GM12878 (cell line): Measurements from ENCODE around the gene BBX. TPM values are rescaled to one million over a fixed set of nuclear protein-coding genes. Genes with fewer than 3 reads are reported as not detected.

Source experiments
- ATAC-seq: fragments of 200-7000 bp; cut with Tn5 transposase; 3 replicates; pipeline ENCODE4 v1.9.1; 2020; ENCODE audit warnings: mild to moderate bottlenecking, moderate library complexity
- BruUV-seq: library from RNA; stranded (reverse); fragments of 400-500 nt; replicated peaks from 2 replicates; lab custom pipeline; 2021; lab: Mats Ljungman, UMichigan
- CTCF ChIA-PET: fragments of 300-600 bp; sonication (Branson Sonifier 250); formaldehyde crosslinking; extraction: SDS; loops from one replicate; lab custom pipeline; 2021; ENCODE audit warnings: inconsistent platforms; lab: Yijun Ruan, JAX
- POLR2A ChIA-PET: fragments of 350-600 bp; formaldehyde crosslinking; extraction: SDS; loops from one replicate; lab custom pipeline; 2021; ENCODE audit warnings: inconsistent platforms; lab: Charles Lee
- RAD21 ChIA-PET: fragments of 300-600 bp; sonication (Branson Sonifier 250); formaldehyde crosslinking; loops from one replicate; lab custom pipeline; 2023; ENCODE audit warnings: antibody characterized with exemption; ENCODE audit not compliant: unreplicated experiment; lab: Charles Lee
- SMC1A ChIA-PET: fragments of 300-600 bp; sonication (Branson Sonifier 250); formaldehyde crosslinking; loops from one replicate; lab custom pipeline; 2023; ENCODE audit not compliant: unreplicated experiment, uncharacterized antibody; lab: Charles Lee
- DNase-seq: peaks from one replicate; pipeline ENCODE4 v3.0.0-alpha.2; 2011; ENCODE audit warnings: low read depth, low spot score
- FAIRE-seq: peaks from 3 replicates; lab custom pipeline; 2011; peaks lifted over from hg19 to GRCh38; lab: Jason Lieb, UNC
- H2AFZ ChIP-seq: 2 replicates; pipeline ENCODE4 v1.6.0; 2011; ENCODE audit warnings: low read depth, low read length, control low read depth; ENCODE audit not compliant: control insufficient read depth
- H3K27ac ChIP-seq: 2 replicates; pipeline ENCODE4 v1.5.1; 2011; ENCODE audit warnings: control low read depth; ENCODE audit not compliant: control insufficient read depth, insufficient read depth
- H3K27me3 ChIP-seq, 2 experiments: replicated peaks in 1 of 2; 2 replicates each; pipeline versions ENCODE4 v1.6.0 to v1.6.1; 2011; ENCODE audit warnings: low read length in 1 of 2; ENCODE audit not compliant: control insufficient read depth in 2 of 2, insufficient read depth in 2 of 2
- H3K36me3 ChIP-seq, 2 experiments: 2 replicates each; pipeline ENCODE4 v1.5.1; 2011; ENCODE audit warnings: low read length in 1 of 2; ENCODE audit not compliant: control insufficient read depth in 2 of 2, insufficient read depth in 2 of 2
- H3K4me1 ChIP-seq: 2 replicates; pipeline ENCODE4 v1.6.1; 2011; ENCODE audit warnings: mild to moderate bottlenecking, low read length, moderate library complexity, mixed read lengths; ENCODE audit not compliant: control insufficient read depth, insufficient read depth
- H3K4me2 ChIP-seq: 2 replicates; pipeline ENCODE4 v1.6.0; 2011; ENCODE audit warnings: control low read depth; ENCODE audit not compliant: control insufficient read depth, insufficient read depth
- H3K4me3 ChIP-seq: fragments of 200-600 bp; sonication (generic); 2 replicates; pipeline ENCODE4 v1.5.1; 2016
- H3K79me2 ChIP-seq: 2 replicates; pipeline ENCODE4 v1.6.0; 2011; ENCODE audit warnings: low read length; ENCODE audit not compliant: control insufficient read depth, insufficient read depth
- H3K9ac ChIP-seq: 2 replicates; pipeline ENCODE4 v1.8.0; 2011; ENCODE audit warnings: low read length, control low read depth, mixed read lengths; ENCODE audit not compliant: control insufficient read depth, insufficient read depth
- H3K9me3 ChIP-seq: replicated peaks from 3 replicates; pipeline ENCODE4 v1.5.1; 2011; ENCODE audit warnings: mild to moderate bottlenecking, low read length; ENCODE audit not compliant: control insufficient read depth, insufficient read depth
- H4K20me1 ChIP-seq: 2 replicates; pipeline ENCODE4 v1.6.0; 2011; ENCODE audit not compliant: control insufficient read depth, insufficient read depth
- ATF7 ChIP-seq: fragments of 450-650 bp; IDR thresholded peaks from 2 replicates; pipeline ENCODE4 v1.6.1; 2016; ENCODE audit warnings: low read depth, mild to moderate bottlenecking
- BCL11A ChIP-seq: IDR thresholded peaks from 2 replicates; pipeline ENCODE4 v1.6.1; 2011; ENCODE audit warnings: low read depth, low read length
- CHD4 ChIP-seq: fragments of 200-600 bp; sonication (generic); IDR thresholded peaks from 2 replicates; pipeline ENCODE4 v1.6.1; 2016; ENCODE audit warnings: mild to moderate bottlenecking
- POU2F2 ChIP-seq: IDR thresholded peaks from 3 replicates; pipeline ENCODE4 v1.6.1; 2011; ENCODE audit warnings: low read depth, mild to moderate bottlenecking, low read length, borderline replicate concordance
- RAD21 ChIP-seq: IDR thresholded peaks from 2 replicates; pipeline ENCODE4 v1.6.1; 2011; ENCODE audit warnings: mild to moderate bottlenecking, low read depth, low read length, moderate library complexity; ENCODE audit not compliant: insufficient read depth
- RUNX3 ChIP-seq: IDR thresholded peaks from 2 replicates; pipeline ENCODE4 v1.6.1; 2012; ENCODE audit warnings: low read length, inconsistent platforms
- SIX5 ChIP-seq: IDR thresholded peaks from 2 replicates; pipeline ENCODE4 v1.6.1; 2011; ENCODE audit warnings: mild to moderate bottlenecking, low read depth, low read length, moderate library complexity; ENCODE audit not compliant: severe bottlenecking
- SMC3 ChIP-seq: IDR thresholded peaks from 2 replicates; pipeline ENCODE4 v1.6.1; 2011; ENCODE audit warnings: low read length, improper control_type of control experiment, borderline replicate concordance
- SP1 ChIP-seq: IDR thresholded peaks from one replicate; pipeline ENCODE4 v1.6.1; 2011; ENCODE audit warnings: low read depth, low read length
- WRNIP1 ChIP-seq: IDR thresholded peaks from 2 replicates; pipeline ENCODE4 v1.6.1; 2011; ENCODE audit warnings: low read depth, low read length, improper control_type of control experiment, borderline replicate concordance
- ZNF24 ChIP-seq: fragments of 450-650 bp; IDR thresholded peaks from 2 replicates; pipeline ENCODE4 v1.6.1; 2017; ENCODE audit warnings: antibody characterized with exemption, mild to moderate bottlenecking
- ZNF384 ChIP-seq: IDR thresholded peaks from 2 replicates; pipeline ENCODE4 v1.6.1; 2012; ENCODE audit warnings: low read depth, mild to moderate bottlenecking, low read length, improper control_type of control experiment, borderline replicate concordance
- WGBS: methylation state at CpG from one replicate; pipeline ENCODE4 v1.1.6; 2016; ENCODE audit warnings: low lambda C conversion rate; ENCODE audit not compliant: insufficient replicate concordance, insufficient coverage; ENCODE audit errors: missing lambda C conversion rate; 5-methylcytosine and 5-hydroxymethylcytosine counted together
- in situ Hi-C: fragments of 300-500 bp; cut with MboI; formaldehyde crosslinking; loops from 9 replicates; pipeline ENCODE4 v1.14.3; 2018; ENCODE audit warnings: mixed read lengths
- intact Hi-C: fragments of 100-400 bp; cut with micrococcal nuclease; formaldehyde crosslinking; loops from one replicate; pipeline ENCODE4 v1.14.2; 2022; ENCODE audit not compliant: unreplicated experiment
- polyA plus RNA-seq, 11 experiments: library from polyadenylated mRNA; depleted of rRNA in 4 of 11; unstranded in 6 of 11; stranded (reverse) in 5 of 11; fragments of >200 nt; fragmentation: Nextera tagmentation in 4 of 11; fragmentation: Illumina TruSeq in 1 of 11; extraction: Ambion mirVana in 4 of 11; extraction: Trizol in 1 of 11; gene quantifications; 1 replicate in 1 of 11; 2 replicates in 10 of 11; pipeline versions ENCODE4 v1.2.1 to v1.2.3, GENCODE V29; 2011 to 2016; ENCODE audit warnings: inconsistent platforms in 2 of 11, missing spikeins in 2 of 11, low read depth in 1 of 11
- total RNA-seq, 4 experiments: library from RNA; depleted of rRNA in 3 of 4; stranded (reverse); fragments of >200 nt in 3 of 4; fragmentation: Illumina TruSeq in 1 of 4; extraction: Trizol in 1 of 4; gene quantifications; 2 replicates each; pipeline versions ENCODE4 v1.2.1 to v1.2.3, GENCODE V29; 2013 to 2021
- TF ChIP-seq, protein P1 (sequence below): IDR thresholded peaks from 2 replicates; pipeline ENCODE4 v1.6.1; 2012; ENCODE audit warnings: improper control_type of control experiment, low read depth, low read length; ENCODE audit not compliant: insufficient replicate concordance
- TF ChIP-seq, protein P2 (sequence below): fragments of 450-650 bp; IDR thresholded peaks from 2 replicates; pipeline ENCODE4 v1.6.1; 2017; ENCODE audit warnings: mild to moderate bottlenecking, low read depth, inconsistent platforms; ENCODE audit not compliant: poor library complexity, severe bottlenecking
- TF ChIP-seq, protein P3 (sequence below), 3 experiments: IDR thresholded peaks in 2 of 3; conservative IDR thresholded peaks in 1 of 3; 2 replicates each; pipeline ENCODE4 v1.5.1; 2011; ENCODE audit warnings: low read depth in 3 of 3, low read length in 3 of 3, mild to moderate bottlenecking in 3 of 3, control low read depth in 2 of 3, moderate library complexity in 2 of 3, inconsistent platforms in 1 of 3, mixed read lengths in 1 of 3; ENCODE audit not compliant: control insufficient read depth in 2 of 3, insufficient read depth in 1 of 3; ENCODE audit errors: extremely low read depth in 1 of 3

BBX gene
- total and polyA plus RNA-seq, 10 of the 15 experiments (the other 5 are each of a cell fraction or from before 2014, with no cell fraction given): 13.3 to 38.5 (median 32.0) TPM

DNA sequence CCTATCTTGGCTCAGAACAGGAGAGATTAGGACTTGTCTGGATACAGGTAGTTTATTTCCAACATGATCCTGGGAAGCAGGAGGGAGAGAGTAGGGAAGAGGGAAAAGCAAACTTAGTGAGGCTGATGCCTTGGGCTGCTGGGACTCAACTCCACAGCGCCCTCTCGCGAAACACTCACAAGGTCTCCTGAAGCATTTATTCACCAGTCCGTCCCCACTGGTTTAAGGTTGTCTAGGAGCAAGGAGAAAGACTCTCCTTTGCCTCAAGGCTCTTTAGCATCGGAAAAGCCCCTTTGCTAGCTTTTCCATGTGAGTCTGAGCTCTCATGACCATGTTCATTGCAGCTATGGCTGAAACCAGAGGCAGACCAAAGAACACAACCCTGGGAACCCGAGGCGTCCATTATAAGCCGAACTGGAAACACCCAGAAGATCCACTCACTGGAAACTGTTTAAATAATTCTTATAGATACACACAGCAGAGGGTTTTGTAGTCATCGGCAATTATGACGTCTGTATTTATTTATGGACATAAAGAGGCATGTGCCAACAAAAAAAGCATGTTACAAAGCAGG is 323.6 kb downstream of the BBX start:
- Histone ChIP-seq H3K27me3 (no peaks in the 10 kb centered on the region; a peak in 1 of 4 replicates), H3K27ac (no peak overlapping the region), H3K79me2 (no peaks in the 10 kb centered on the region), H3K9ac (no peak overlapping the region), H3K4me1 (no peaks in the 10 kb centered on the region; the same call in 1 of the 2 replicates), H3K4me2 (no peak overlapping the region), H3K36me3 (no peaks in the 10 kb centered on the region), H3K4me3 (no peak overlapping the region), H2AFZ (no peak overlapping the region), H4K20me1 (no peaks in the 10 kb centered on the region), H3K9me3 (no peaks in the 10 kb centered on the region)
- DNase-seq: no peak
- ChIA-PET POLR2A (no interaction called here), RAD21 (interaction anchor here (0.7 to 1.5 kb wide), 12 partner anchors 8 to 611 kb away, joined by 3 to 7 read pairs (median 4); no protein-coding TSS in a partner anchor), SMC1A (interaction anchor here (0.8 to 2.5 kb wide), 16 partner anchors 13 to 272 kb away, joined by 3 to 16 read pairs (median 4); no protein-coding TSS in a partner anchor), CTCF (interaction anchor here (0.8 to 4.1 kb wide), 28 partner anchors 10 to 631 kb away, joined by 3 to 56 read pairs (median 4); no protein-coding TSS in a partner anchor)
- ATAC-seq: peak; percentile 64
- intact Hi-C loops (loop anchor here (10.0 kb wide), 1 partner anchor 272 kb away; no protein-coding TSS in a partner anchor), in situ Hi-C loops (no loop called here)
- FAIRE-seq: no peak
- WGBS: 42% methylated on average over 10 of the region's 10 CpGs
- BruUV-seq: no TSS peak
- TF ChIP-seq SP1: no peak
- no peak for TF ChIP-seq BCL11A
- TF ChIP-seq, protein P1, sequence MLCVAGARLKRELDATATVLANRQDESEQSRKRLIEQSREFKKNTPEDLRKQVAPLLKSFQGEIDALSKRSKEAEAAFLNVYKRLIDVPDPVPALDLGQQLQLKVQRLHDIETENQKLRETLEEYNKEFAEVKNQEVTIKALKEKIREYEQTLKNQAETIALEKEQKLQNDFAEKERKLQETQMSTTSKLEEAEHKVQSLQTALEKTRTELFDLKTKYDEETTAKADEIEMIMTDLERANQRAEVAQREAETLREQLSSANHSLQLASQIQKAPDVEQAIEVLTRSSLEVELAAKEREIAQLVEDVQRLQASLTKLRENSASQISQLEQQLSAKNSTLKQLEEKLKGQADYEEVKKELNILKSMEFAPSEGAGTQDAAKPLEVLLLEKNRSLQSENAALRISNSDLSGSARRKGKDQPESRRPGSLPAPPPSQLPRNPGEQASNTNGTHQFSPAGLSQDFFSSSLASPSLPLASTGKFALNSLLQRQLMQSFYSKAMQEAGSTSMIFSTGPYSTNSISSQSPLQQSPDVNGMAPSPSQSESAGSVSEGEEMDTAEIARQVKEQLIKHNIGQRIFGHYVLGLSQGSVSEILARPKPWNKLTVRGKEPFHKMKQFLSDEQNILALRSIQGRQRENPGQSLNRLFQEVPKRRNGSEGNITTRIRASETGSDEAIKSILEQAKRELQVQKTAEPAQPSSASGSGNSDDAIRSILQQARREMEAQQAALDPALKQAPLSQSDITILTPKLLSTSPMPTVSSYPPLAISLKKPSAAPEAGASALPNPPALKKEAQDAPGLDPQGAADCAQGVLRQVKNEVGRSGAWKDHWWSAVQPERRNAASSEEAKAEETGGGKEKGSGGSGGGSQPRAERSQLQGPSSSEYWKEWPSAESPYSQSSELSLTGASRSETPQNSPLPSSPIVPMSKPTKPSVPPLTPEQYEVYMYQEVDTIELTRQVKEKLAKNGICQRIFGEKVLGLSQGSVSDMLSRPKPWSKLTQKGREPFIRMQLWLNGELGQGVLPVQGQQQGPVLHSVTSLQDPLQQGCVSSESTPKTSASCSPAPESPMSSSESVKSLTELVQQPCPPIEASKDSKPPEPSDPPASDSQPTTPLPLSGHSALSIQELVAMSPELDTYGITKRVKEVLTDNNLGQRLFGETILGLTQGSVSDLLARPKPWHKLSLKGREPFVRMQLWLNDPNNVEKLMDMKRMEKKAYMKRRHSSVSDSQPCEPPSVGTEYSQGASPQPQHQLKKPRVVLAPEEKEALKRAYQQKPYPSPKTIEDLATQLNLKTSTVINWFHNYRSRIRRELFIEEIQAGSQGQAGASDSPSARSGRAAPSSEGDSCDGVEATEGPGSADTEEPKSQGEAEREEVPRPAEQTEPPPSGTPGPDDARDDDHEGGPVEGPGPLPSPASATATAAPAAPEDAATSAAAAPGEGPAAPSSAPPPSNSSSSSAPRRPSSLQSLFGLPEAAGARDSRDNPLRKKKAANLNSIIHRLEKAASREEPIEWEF: no peak
- TF ChIP-seq CHD4: no peak
- TF ChIP-seq, protein P2, sequence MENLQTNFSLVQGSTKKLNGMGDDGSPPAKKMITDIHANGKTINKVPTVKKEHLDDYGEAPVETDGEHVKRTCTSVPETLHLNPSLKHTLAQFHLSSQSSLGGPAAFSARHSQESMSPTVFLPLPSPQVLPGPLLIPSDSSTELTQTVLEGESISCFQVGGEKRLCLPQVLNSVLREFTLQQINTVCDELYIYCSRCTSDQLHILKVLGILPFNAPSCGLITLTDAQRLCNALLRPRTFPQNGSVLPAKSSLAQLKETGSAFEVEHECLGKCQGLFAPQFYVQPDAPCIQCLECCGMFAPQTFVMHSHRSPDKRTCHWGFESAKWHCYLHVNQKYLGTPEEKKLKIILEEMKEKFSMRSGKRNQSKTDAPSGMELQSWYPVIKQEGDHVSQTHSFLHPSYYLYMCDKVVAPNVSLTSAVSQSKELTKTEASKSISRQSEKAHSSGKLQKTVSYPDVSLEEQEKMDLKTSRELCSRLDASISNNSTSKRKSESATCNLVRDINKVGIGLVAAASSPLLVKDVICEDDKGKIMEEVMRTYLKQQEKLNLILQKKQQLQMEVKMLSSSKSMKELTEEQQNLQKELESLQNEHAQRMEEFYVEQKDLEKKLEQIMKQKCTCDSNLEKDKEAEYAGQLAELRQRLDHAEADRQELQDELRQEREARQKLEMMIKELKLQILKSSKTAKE: no peak
- TF ChIP-seq SIX5: no peak
- TF ChIP-seq ATF7: no peak
- TF ChIP-seq RAD21: peak; percentile 54
- TF ChIP-seq ZNF24: peak; percentile 52; the same call in 1 of the 2 replicates
- peak; percentile 65 for TF ChIP-seq SMC3
- TF ChIP-seq POU2F2: no peak
- no peak for TF ChIP-seq WRNIP1
- no peak for TF ChIP-seq ZNF384
- TF ChIP-seq, protein P3, sequence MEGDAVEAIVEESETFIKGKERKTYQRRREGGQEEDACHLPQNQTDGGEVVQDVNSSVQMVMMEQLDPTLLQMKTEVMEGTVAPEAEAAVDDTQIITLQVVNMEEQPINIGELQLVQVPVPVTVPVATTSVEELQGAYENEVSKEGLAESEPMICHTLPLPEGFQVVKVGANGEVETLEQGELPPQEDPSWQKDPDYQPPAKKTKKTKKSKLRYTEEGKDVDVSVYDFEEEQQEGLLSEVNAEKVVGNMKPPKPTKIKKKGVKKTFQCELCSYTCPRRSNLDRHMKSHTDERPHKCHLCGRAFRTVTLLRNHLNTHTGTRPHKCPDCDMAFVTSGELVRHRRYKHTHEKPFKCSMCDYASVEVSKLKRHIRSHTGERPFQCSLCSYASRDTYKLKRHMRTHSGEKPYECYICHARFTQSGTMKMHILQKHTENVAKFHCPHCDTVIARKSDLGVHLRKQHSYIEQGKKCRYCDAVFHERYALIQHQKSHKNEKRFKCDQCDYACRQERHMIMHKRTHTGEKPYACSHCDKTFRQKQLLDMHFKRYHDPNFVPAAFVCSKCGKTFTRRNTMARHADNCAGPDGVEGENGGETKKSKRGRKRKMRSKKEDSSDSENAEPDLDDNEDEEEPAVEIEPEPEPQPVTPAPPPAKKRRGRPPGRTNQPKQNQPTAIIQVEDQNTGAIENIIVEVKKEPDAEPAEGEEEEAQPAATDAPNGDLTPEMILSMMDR (IDR thresholded peaks at IDR 0.05 in 2 of 3, conservative IDR thresholded peaks at IDR 0.05 in 1 of 3; ENCODE audit: control insufficient read depth in 2 of 3, extremely low read depth in 1 of 3, insufficient read depth in 1 of 3, low read depth in 3 of 3, low read length in 3 of 3): peak; percentile 56 to 61 (median 58)
- TF ChIP-seq RUNX3: no peak
